Activated CD8-positive, alpha-beta memory T cell treated with anti-CD3 and anti-CD28 coated beads for 24 hours (primary cell): Measurements from ENCODE around the gene FAM163A.
A peak's percentile ranks its signal among the peaks of the same experiment; 100 is the strongest.
"Not testable (repeated sequence)": the region's sequence is repeated elsewhere in the genome, so short reads cannot be mapped to it uniquely, and the experiment has no call there.

Source experiments
- DNase-seq: peaks from one replicate; pipeline ENCODE4 v3.0.0-alpha.2; 2020

Gene FAM163A

GRCh38 chr1:179817789-179818188, 74.7 kb downstream of the FAM163A start:
- no peak for DNase-seq

- DNase-seq = no peak
These were observed 75.2 kb downstream of the FAM163A start for GRCh38 chr1:179818260-179818659.

DNA sequence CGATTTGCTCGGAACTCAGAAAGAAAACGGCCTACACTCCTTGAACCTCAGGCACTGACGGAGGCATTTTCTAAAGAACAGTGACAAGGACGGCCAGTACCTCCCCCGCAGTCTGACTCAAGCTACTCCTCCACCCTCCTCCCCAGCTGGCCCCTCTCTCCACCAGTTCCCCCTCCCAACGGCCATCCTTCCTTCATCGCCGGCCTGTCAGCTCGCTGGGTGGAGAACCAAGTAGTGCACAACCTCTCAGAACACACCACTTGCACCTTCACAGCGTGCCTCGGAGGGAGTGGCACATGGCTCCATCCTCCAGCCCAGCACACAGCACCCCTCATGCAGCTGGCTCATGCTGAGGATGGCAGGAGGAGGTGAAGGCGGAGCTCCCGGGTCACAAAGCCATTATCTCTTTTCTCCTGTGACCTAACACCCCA, 75.7 kb downstream of the FAM163A start:
- no peak for DNase-seq

GRCh38 chr1:179820226-179820970, 77.3 kb downstream of the FAM163A start:
- no peak for DNase-seq

DNA sequence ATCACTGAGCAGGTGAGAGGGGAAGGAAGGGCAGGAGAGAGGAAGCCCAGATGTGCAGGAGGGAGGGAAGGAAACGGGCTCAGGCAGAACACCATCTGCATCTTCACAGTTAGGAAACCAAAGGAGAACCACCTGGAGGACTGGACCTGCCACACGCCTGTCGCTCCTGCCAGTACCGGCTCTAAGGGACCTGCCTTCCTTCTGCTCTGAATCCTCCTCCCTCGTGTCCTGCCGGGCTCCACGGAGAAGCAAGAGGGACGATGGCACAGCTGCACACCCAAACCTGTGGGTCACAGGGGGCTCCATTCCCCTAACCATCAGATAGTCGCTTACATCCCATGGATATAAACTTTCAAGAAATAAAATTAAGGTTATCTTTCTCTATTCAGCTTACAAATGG, 78.4 kb downstream of the FAM163A start:
- no peak for DNase-seq

- no peak for DNase-seq
These were observed 79.0 kb downstream of the FAM163A start for GRCh38 chr1:179822065-179822464.

- peak; percentile 11 for DNase-seq
These were observed 80.6 kb downstream of the FAM163A start for GRCh38 chr1:179823693-179824092.

GRCh38 chr1:179824265-179824664, 81.2 kb downstream of the FAM163A start:
- DNase-seq = peak; percentile 17

GRCh38 chr1:179825206-179825605, 82.1 kb downstream of the FAM163A start:
- DNase-seq = peak; percentile 11

- peak; percentile 11 for DNase-seq
These were observed 82.8 kb downstream of the FAM163A start for GRCh38 chr1:179825798-179826460.

GRCh38 chr1:179826626-179827280, 83.7 kb downstream of the FAM163A start:
- peak; percentile 7 for DNase-seq

DNA sequence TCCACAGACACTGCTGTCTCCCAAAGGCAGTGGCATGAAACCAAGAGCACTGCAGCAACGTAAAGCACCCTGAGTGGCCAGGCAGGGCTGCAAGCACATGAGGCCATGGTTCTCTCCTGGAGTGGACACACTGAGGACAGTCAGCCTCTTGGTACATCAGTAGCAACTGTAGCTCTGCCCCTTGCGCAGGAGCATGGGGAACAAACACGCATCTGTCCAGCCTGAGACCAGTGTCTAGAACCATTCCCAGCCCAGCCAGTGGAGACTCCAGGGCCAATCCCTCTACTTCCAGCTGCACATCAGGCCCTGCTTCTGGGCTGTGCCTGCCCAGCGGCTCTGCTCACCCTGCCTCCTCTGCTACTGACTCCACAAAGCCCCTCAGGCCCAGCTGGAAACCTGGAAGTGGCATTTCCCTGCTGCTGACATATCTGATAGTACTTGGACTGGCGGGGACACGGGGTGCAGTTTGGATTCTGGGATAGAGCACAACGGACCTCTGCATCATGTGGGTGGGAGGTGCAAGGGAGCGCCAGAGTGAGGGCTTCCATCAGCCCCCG, 85.5 kb downstream of the FAM163A start:
- no peak for DNase-seq

- no peak for DNase-seq
These were observed 88.1 kb downstream of the FAM163A start for GRCh38 chr1:179831225-179831624.

DNA sequence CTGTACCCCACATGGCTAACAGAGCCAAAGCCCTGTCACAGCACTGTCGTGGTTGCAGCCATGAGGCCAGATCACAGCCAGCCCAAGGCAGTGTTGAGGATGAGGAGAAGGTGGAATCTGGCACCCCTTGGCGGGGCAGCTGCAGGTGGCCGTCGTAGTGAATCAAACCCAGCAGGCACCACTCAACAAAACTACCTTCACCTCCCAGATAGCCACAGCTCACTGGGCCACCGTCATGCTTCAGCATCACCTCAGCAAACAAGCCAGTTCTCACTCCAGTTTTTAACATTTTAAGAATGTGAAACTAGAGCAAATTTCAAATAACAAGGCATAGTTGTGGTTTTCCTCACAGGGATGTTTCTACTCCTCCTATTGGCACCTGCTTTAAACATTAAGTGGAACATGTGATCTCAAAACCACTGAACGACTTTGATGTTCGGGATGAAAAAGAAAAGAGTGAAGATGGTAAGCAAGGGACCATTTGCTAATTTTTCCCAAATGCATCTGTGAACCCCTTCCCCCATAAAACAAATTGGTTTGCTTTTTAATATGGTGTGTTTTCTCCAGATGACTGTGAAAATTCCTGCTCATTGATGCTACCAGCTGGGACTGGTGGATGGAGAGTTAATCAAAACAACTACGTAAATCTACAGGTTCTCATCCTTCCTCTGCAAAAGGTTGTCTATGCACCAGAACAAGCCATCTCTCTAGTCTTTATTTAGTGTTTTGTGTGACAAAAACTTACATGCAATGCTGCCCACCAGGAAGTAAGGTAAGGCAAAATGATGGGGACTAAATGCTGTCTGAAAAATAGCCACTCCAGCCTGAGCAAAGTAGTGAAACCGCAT, 89.0 kb downstream of the FAM163A start:
- DNase-seq = no peak

- not testable (repeated sequence) for DNase-seq
These were observed 93.8 kb downstream of the FAM163A start for GRCh38 chr1:179836686-179837445.

GRCh38 chr1:179840107-179840506, 97.0 kb downstream of the FAM163A start:
- no peak for DNase-seq

GRCh38 chr1:179848233-179848632, 105.1 kb downstream of the FAM163A start:
- DNase-seq = no peak

GRCh38 chr1:179853102-179853501, 110.0 kb downstream of the FAM163A start:
- no peak for DNase-seq

DNA sequence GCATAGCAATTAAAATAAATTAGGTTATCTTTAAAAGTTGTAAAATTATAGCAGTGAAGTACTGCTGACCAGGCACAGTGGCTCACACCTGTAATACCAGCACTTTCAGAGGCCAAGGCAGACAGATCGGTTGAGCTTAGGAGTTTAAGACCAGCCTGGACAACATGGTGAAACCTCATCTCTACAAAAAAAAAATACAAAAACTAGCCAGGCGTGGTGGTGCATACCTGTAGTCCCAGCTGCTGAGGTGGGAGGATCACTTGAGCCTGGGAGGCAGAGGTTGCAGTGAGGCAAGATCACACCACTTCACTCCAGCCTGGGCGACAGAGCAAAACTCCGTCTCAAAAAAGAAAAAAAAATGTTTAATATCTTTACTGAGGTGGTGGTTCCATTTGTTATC, 112.7 kb downstream of the FAM163A start:
- not testable (repeated sequence) for DNase-seq

GRCh38 chr1:179856296-179856695, 113.2 kb downstream of the FAM163A start:
- no peak for DNase-seq

DNA sequence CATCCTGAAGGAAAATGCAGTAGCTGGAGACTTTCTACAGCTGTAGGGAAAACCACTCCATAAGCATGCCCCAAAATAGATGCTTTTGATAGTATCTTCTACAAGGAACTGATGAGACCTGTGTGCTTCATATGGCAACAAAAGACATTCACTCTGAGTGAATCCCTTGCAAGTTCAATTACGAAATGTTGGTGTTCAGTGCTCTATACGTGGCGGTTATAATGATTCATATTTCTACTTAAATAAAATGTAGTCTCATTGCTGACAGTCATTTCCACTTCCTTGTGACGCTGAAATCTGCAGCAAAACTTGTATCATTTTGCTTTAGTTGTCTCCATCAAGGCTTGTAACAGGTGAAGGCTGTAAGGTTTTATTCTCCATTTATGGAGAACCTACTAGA, 113.9 kb downstream of the FAM163A start:
- DNase-seq = no peak

DNA sequence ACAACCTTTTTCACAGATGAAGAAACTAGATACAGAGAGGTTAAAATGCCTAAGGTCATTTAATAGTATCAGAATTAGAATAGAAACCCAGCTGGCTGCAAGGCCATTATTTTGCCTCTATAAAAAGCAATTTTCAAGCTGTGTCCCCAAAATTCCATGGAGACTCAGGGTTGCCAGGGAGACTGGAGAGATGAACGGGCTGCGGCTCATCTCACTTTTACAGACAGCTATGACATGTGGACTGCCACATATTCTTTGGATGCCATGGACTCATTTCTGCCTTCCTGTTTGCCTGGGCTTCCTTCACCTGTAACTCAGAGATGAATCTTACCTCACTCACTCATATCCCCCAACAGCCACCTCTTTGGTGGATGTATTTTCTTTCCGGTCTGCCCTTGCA, 117.6 kb downstream of the FAM163A start:
- no peak for DNase-seq
